Stomach (tissue), 4 donors: ENCODE results near the gene KCNG2.

ENCODE experiments used
- POLR2AphosphoS5 ChIP-seq, 3 donors: sonication (generic); formaldehyde crosslinking; IDR thresholded peaks; one replicate each; pipeline ENCODE4 v1.6.1; 2016; ENCODE audit warnings: antibody characterized with exemption in 3 of 3
- TF ChIP-seq, protein P1 (sequence below), 7 experiments: fragments of 450-650 bp in 4 of 7; fragments of 200-600 bp in 3 of 7; sonication (generic) in 3 of 7; IDR thresholded peaks; one replicate each; pipeline ENCODE4 v1.5.1; 2016 to 2019; ENCODE audit warnings: antibody characterized with exemption in 7 of 7, control low read depth in 2 of 7, mild to moderate bottlenecking in 1 of 7

DNA sequence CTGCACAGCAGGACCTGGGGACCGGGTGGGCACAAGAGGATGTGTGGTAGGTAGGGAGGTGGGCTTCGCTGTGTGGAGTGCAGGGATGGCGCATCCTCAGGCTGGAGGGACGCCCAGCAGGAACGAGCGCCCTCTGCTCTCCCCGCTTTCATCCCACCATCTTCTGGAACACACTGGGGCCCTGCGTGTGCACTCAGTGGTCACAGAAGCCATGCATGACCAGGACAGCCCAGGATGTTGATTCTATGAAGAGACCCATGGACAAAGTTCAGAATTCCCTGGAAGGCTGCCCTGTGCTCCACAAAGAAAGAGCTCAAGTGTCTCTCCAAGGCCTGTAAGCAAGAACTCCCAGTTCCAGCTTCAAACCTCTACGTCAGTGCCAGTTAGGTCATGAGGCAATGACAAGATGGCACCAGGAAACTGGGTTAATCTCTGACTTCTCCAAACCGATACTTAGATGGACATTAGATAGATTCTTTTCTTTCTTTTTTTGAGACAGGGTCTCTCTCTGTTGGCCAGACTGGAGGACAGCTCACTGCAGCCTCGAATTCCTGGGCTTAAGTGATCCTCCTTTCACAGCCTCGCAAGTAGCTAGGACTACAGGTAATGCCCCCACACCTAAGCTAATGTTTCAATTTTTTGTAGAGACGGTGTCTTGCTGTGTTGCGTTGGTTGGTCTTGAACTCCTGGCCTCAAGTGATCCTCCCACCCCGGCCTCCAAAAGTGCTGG, 150.3 kb downstream of the KCNG2 start:
- TF ChIP-seq, protein P1, sequence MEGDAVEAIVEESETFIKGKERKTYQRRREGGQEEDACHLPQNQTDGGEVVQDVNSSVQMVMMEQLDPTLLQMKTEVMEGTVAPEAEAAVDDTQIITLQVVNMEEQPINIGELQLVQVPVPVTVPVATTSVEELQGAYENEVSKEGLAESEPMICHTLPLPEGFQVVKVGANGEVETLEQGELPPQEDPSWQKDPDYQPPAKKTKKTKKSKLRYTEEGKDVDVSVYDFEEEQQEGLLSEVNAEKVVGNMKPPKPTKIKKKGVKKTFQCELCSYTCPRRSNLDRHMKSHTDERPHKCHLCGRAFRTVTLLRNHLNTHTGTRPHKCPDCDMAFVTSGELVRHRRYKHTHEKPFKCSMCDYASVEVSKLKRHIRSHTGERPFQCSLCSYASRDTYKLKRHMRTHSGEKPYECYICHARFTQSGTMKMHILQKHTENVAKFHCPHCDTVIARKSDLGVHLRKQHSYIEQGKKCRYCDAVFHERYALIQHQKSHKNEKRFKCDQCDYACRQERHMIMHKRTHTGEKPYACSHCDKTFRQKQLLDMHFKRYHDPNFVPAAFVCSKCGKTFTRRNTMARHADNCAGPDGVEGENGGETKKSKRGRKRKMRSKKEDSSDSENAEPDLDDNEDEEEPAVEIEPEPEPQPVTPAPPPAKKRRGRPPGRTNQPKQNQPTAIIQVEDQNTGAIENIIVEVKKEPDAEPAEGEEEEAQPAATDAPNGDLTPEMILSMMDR (IDR thresholded peaks at IDR 0.05) = no peak
- TF ChIP-seq POLR2AphosphoS5 (IDR thresholded peaks at IDR 0.05) = no peak
